CD14-positive monocyte (primary cell): ENCODE measurements around the gene TSPAN18. TPM values are rescaled to one million over a fixed set of nuclear protein-coding genes. Genes with fewer than 3 reads are reported as not detected.

Experiments
- DNase-seq, 3 donors: peaks; one replicate each; pipeline ENCODE4 v3.0.0-alpha.2; 2011 to 2022
- H2AFZ ChIP-seq: 2 replicates; pipeline ENCODE4 v1.6.0; 2012; ENCODE audit warnings: mild to moderate bottlenecking, low read depth, low read length, inconsistent platforms; ENCODE audit not compliant: insufficient read depth, poor library complexity, severe bottlenecking
- H3K27ac ChIP-seq, 2 donors: 1 replicate in 1 of 2; 2 replicates in 1 of 2; pipeline ENCODE4 v1.5.1; 2012 to 2013; ENCODE audit warnings: low read length in 2 of 2, control low read depth in 1 of 2, inconsistent platforms in 1 of 2, low read depth in 1 of 2, mild to moderate bottlenecking in 1 of 2
- H3K27me3 ChIP-seq, 2 donors: one replicate each; pipeline versions ENCODE4 v1.6.0 to v1.6.1; 2011 to 2013; ENCODE audit warnings: low read length in 2 of 2; ENCODE audit not compliant: control insufficient read depth in 2 of 2, insufficient read depth in 2 of 2
- H3K36me3 ChIP-seq, 2 donors: replicated peaks in 1 of 2; 1 replicate in 1 of 2; 2 replicates in 1 of 2; pipeline versions ENCODE4 v1.5.1 to v1.6.1; 2012 to 2013; ENCODE audit warnings: low read length in 2 of 2, control low read depth in 1 of 2, inconsistent platforms in 1 of 2, mild to moderate bottlenecking in 1 of 2; ENCODE audit not compliant: insufficient read depth in 2 of 2, control insufficient read depth in 1 of 2
- H3K4me1 ChIP-seq, 2 donors: 1 replicate in 1 of 2; 2 replicates in 1 of 2; pipeline versions ENCODE4 v1.5.1 to v1.6.1; 2012 to 2013; ENCODE audit warnings: low read length in 2 of 2, control low read depth in 1 of 2, inconsistent platforms in 1 of 2, mild to moderate bottlenecking in 1 of 2, moderate library complexity in 1 of 2; ENCODE audit not compliant: insufficient read depth in 2 of 2, control insufficient read depth in 1 of 2
- H3K4me2 ChIP-seq: replicated peaks from 2 replicates; pipeline ENCODE3; 2012; ENCODE audit warnings: low read length, moderate library complexity, mild to moderate bottlenecking; ENCODE audit not compliant: poor library complexity, severe bottlenecking; ENCODE audit errors: extremely low read depth
- H3K4me3 ChIP-seq, 3 experiments: fragments of 200-600 bp in 1 of 3; sonication (generic) in 1 of 3; replicated peaks in 1 of 3; 1 replicate in 2 of 3; 2 replicates in 1 of 3; pipeline ENCODE4 v1.5.1; 2011 to 2013; ENCODE audit warnings: low read length in 3 of 3, mild to moderate bottlenecking in 3 of 3, control low read depth in 2 of 3, low read depth in 2 of 3, inconsistent platforms in 1 of 3, moderate library complexity in 1 of 3
- H3K79me2 ChIP-seq: 2 replicates; pipeline ENCODE4 v1.6.0; 2012; ENCODE audit warnings: mild to moderate bottlenecking, control low read depth, inconsistent platforms, low read length, moderate library complexity; ENCODE audit not compliant: insufficient read depth
- H3K9ac ChIP-seq: 2 replicates; pipeline ENCODE4 v1.6.0; 2017; ENCODE audit warnings: low read length, mild to moderate bottlenecking; ENCODE audit not compliant: insufficient read depth, poor library complexity, severe bottlenecking
- H3K9me3 ChIP-seq, 2 donors: replicated peaks in 1 of 2; 1 replicate in 1 of 2; 2 replicates in 1 of 2; pipeline versions ENCODE4 v1.5.1 to v1.6.1; 2012 to 2013; ENCODE audit warnings: low read length in 2 of 2, control low read depth in 1 of 2; ENCODE audit not compliant: control insufficient read depth in 1 of 2, insufficient read depth in 1 of 2
- H4K20me1 ChIP-seq: 2 replicates; pipeline ENCODE4 v1.6.0; 2012; ENCODE audit warnings: mild to moderate bottlenecking, low read length, control low read depth, moderate library complexity; ENCODE audit not compliant: insufficient read depth
- H3K27ac Mint-ChIP-seq, 7 donors: one replicate each; pipeline ENCODE4 v1.8.0; 2020; ENCODE audit warnings: mild to moderate bottlenecking in 7 of 7, mixed read lengths in 7 of 7, moderate library complexity in 6 of 7, inconsistent platforms in 2 of 7
- H3K27me3 Mint-ChIP-seq, 3 donors: one replicate each; pipeline ENCODE4 v1.8.0; 2021 to 2022; ENCODE audit warnings: low read depth in 3 of 3, mild to moderate bottlenecking in 3 of 3, mixed read lengths in 3 of 3, moderate library complexity in 3 of 3, inconsistent platforms in 1 of 3
- H3K36me3 Mint-ChIP-seq, 2 donors: one replicate each; pipeline ENCODE4 v1.8.0; 2020; ENCODE audit warnings: mixed read lengths in 2 of 2, inconsistent platforms in 1 of 2, mild to moderate bottlenecking in 1 of 2
- H3K4me1 Mint-ChIP-seq: one replicate; pipeline ENCODE4 v1.8.0; 2020; ENCODE audit warnings: mild to moderate bottlenecking, mixed read lengths
- H3K4me3 Mint-ChIP-seq, 2 donors: one replicate each; pipeline ENCODE4 v1.8.0; 2020; ENCODE audit warnings: mild to moderate bottlenecking in 2 of 2, mixed read lengths in 2 of 2, moderate library complexity in 1 of 2
- H3K9me3 Mint-ChIP-seq, 7 donors: one replicate each; pipeline ENCODE4 v1.8.0; 2020 to 2022; ENCODE audit warnings: mixed read lengths in 7 of 7, mild to moderate bottlenecking in 6 of 7, moderate library complexity in 6 of 7, inconsistent platforms in 2 of 7
- CTCF ChIP-seq: fragments of 200-600 bp; IDR thresholded peaks from one replicate; pipeline ENCODE4 v1.8.0; 2022; ENCODE audit warnings: antibody characterized with exemption, mild to moderate bottlenecking
- WGBS: methylation state at CpG from one replicate; pipeline ENCODE4 v1.1.5; 2013; ENCODE audit warnings: missing lambda C conversion rate; ENCODE audit not compliant: insufficient coverage; 5-methylcytosine and 5-hydroxymethylcytosine counted together
- intact Hi-C, 2 donors: fragments of 100-400 bp; cut with micrococcal nuclease; formaldehyde crosslinking; loops; one replicate each; pipeline versions ENCODE4 v1.15.0 to v1.15.1; 2023
- polyA plus RNA-seq, 3 donors: library from polyadenylated mRNA; depleted of rRNA in 1 of 3; unstranded in 2 of 3; stranded (reverse) in 1 of 3; fragments of 300-500 nt in 2 of 3; fragments of >200 nt in 1 of 3; fragmentation: Illumina TruSeq in 2 of 3; gene quantifications; 1 replicate in 2 of 3; 2 replicates in 1 of 3; pipeline ENCODE4 v1.2.3, GENCODE V29; 2012 to 2021

The TSPAN18 gene
- polyA plus RNA-seq, 3 donors, result not detected

- no peaks in the 10 kb centered on the region for H3K9me3 ChIP-seq
- intact Hi-C loops, result no loop called here
- Mint-ChIP-seq H3K4me1 (peaks cover 22% of the 10 kb centered on the region), H3K36me3 (no peaks in the 10 kb centered on the region), H3K27me3 (peaks cover 24 to 60% (median 54%) of the 10 kb centered on the region in 3 donors), H3K9me3 (peaks cover 0 to 3% (median 0%) of the 10 kb centered on the region in 7 donors), H3K4me3 (no peak overlapping the region), H3K27ac (no peak overlapping the region)
- H2AFZ ChIP-seq, result no peak overlapping the region
- H3K36me3 ChIP-seq, result no peaks in the 10 kb centered on the region
- H4K20me1 ChIP-seq, result no peaks in the 10 kb centered on the region
- H3K27ac ChIP-seq, result no peak overlapping the region
- no peaks in the 10 kb centered on the region for H3K79me2 ChIP-seq
- no peak for TF ChIP-seq CTCF
- WGBS, result 90% methylated on average over 5 of the region's 5 CpGs
- DNase-seq, result no peak
- no peak overlapping the region for H3K4me2 ChIP-seq
- no peak overlapping the region for H3K9ac ChIP-seq
- peaks cover 0 to 35% of the 10 kb centered on the region in 2 donors for H3K27me3 ChIP-seq
- H3K4me1 ChIP-seq, result peaks cover 12% of the 10 kb centered on the region in 2 donors
- H3K4me3 ChIP-seq, result no peak overlapping the region
Measured at GRCh38 chr11:44859528-44859925, 132.8 kb downstream of the TSPAN18 start.

- Histone ChIP-seq H3K79me2 (no peaks in the 10 kb centered on the region), H3K4me1 (peaks cover 12% of the 10 kb centered on the region in 2 donors), H4K20me1 (no peaks in the 10 kb centered on the region), H3K9ac (no peak overlapping the region), H3K36me3 (no peaks in the 10 kb centered on the region), H3K4me3 (no peak overlapping the region), H3K27me3 (peaks cover 0 to 40% of the 10 kb centered on the region in 2 donors), H3K27ac (no peak overlapping the region), H3K9me3 (no peaks in the 10 kb centered on the region), H2AFZ (no peak overlapping the region), H3K4me2 (no peak overlapping the region)
- no peaks in the 10 kb centered on the region for H3K36me3 Mint-ChIP-seq
- TF ChIP-seq CTCF, result no peak
- DNase-seq, result no peak
- H3K4me3 Mint-ChIP-seq, result peak overlapping the region in 1 of 2 donors; percentile 66
- H3K4me1 Mint-ChIP-seq, result peaks cover 22% of the 10 kb centered on the region
- H3K27me3 Mint-ChIP-seq, result peaks cover 30 to 65% (median 56%) of the 10 kb centered on the region in 3 donors
- WGBS, result 63% methylated on average over 1 of the region's 5 CpGs
- intact Hi-C loops, result no loop called here
- peaks cover 0 to 3% (median 0%) of the 10 kb centered on the region in 7 donors for H3K9me3 Mint-ChIP-seq
- H3K27ac Mint-ChIP-seq, result no peak overlapping the region
Measured at GRCh38 chr11:44860346-44860745, 133.6 kb downstream of the TSPAN18 start.
